ENCODE data around the gene NDUFA12. TPM values are rescaled to one million over a fixed set of nuclear protein-coding genes. Genes with fewer than 3 reads are reported as not detected.

NDUFA12 gene
- total and polyA plus RNA-seq, 9 of the 15 experiments (the other 6 are each of a cell fraction or from before 2014, with no cell fraction given), result 115 to 986 (median 283) TPM

- TF ChIP-seq, protein P1, sequence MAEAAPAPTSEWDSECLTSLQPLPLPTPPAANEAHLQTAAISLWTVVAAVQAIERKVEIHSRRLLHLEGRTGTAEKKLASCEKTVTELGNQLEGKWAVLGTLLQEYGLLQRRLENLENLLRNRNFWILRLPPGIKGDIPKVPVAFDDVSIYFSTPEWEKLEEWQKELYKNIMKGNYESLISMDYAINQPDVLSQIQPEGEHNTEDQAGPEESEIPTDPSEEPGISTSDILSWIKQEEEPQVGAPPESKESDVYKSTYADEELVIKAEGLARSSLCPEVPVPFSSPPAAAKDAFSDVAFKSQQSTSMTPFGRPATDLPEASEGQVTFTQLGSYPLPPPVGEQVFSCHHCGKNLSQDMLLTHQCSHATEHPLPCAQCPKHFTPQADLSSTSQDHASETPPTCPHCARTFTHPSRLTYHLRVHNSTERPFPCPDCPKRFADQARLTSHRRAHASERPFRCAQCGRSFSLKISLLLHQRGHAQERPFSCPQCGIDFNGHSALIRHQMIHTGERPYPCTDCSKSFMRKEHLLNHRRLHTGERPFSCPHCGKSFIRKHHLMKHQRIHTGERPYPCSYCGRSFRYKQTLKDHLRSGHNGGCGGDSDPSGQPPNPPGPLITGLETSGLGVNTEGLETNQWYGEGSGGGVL (CRISPR knock-in tag; IDR thresholded peaks at IDR 0.05), result no peak
- TF ChIP-seq KDM1A (IDR thresholded peaks at IDR 0.05) (peak in 1 of 2 experiments; percentile 33; a peak in 2 of 4 replicates), BCLAF1 (IDR thresholded peaks at IDR 0.05; ENCODE audit: borderline replicate concordance in 1 of 2, control insufficient read depth in 1 of 2, low read depth in 2 of 2, low read length in 1 of 2) (no peak), ZFPM2 (CRISPR knock-in tag; IDR thresholded peaks at IDR 0.05) (no peak), CBX3 (IDR thresholded peaks at IDR 0.05; ENCODE audit: borderline replicate concordance in 1 of 2, low read length in 2 of 2) (peak in 1 of 2 experiments; percentile 12; a peak in 1 of 3 replicates), CC2D1A (IDR thresholded peaks at IDR 0.05) (peak; percentile 67; the same call in 1 of the 2 replicates), GATAD2A (IDR thresholded peaks at IDR 0.05) (no peak), NCOR1 (IDR thresholded peaks at IDR 0.05) (no peak), NFE2 (IDR thresholded peaks at IDR 0.05; ENCODE audit: low read depth) (no peak), MLLT1 (IDR thresholded peaks at IDR 0.05) (peak in 1 of 2 experiments; percentile 99; a peak in 2 of 4 replicates), ARNT (IDR thresholded peaks at IDR 0.05) (no peak; a peak in 1 of 4 replicates), STAG1 (CRISPR knock-in tag; IDR thresholded peaks at IDR 0.05; ENCODE audit: borderline replicate concordance) (no peak), THRAP3 (IDR thresholded peaks at IDR 0.05; ENCODE audit: borderline replicate concordance) (peak; percentile 99), ZSCAN29 (IDR thresholded peaks at IDR 0.05) (peak; percentile 80; the same call in 1 of the 2 replicates), MCM3 (IDR thresholded peaks at IDR 0.05) (no peak), TAF15 (IDR thresholded peaks at IDR 0.05; ENCODE audit: low read depth, low read length) (no peak)
- TF ChIP-seq, protein P2, sequence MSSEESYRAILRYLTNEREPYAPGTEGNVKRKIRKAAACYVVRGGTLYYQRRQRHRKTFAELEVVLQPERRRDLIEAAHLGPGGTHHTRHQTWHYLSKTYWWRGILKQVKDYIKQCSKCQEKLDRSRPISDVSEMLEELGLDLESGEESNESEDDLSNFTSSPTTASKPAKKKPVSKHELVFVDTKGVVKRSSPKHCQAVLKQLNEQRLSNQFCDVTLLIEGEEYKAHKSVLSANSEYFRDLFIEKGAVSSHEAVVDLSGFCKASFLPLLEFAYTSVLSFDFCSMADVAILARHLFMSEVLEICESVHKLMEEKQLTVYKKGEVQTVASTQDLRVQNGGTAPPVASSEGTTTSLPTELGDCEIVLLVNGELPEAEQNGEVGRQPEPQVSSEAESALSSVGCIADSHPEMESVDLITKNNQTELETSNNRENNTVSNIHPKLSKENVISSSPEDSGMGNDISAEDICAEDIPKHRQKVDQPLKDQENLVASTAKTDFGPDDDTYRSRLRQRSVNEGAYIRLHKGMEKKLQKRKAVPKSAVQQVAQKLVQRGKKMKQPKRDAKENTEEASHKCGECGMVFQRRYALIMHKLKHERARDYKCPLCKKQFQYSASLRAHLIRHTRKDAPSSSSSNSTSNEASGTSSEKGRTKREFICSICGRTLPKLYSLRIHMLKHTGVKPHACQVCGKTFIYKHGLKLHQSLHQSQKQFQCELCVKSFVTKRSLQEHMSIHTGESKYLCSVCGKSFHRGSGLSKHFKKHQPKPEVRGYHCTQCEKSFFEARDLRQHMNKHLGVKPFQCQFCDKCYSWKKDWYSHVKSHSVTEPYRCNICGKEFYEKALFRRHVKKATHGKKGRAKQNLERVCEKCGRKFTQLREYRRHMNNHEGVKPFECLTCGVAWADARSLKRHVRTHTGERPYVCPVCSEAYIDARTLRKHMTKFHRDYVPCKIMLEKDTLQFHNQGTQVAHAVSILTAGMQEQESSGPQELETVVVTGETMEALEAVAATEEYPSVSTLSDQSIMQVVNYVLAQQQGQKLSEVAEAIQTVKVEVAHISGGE (CRISPR knock-in tag; IDR thresholded peaks at IDR 0.05), result peak in 1 of 3 experiments; percentile 91; a peak in 2 of 6 replicates
- TF ChIP-seq, protein P3, sequence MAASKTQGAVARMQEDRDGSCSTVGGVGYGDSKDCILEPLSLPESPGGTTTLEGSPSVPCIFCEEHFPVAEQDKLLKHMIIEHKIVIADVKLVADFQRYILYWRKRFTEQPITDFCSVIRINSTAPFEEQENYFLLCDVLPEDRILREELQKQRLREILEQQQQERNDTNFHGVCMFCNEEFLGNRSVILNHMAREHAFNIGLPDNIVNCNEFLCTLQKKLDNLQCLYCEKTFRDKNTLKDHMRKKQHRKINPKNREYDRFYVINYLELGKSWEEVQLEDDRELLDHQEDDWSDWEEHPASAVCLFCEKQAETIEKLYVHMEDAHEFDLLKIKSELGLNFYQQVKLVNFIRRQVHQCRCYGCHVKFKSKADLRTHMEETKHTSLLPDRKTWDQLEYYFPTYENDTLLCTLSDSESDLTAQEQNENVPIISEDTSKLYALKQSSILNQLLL (CRISPR knock-in tag; IDR thresholded peaks at IDR 0.05; ENCODE audit: borderline replicate concordance), result no peak
Measured at GRCh38 chr12:95003921-95004272, 400 bp upstream of the NDUFA12 start (continued).
